VCaP (cell line): ENCODE results near the gene SLC15A1.

ENCODE experiments used
- H3K27ac ChIP-seq: fragments of 450-650 bp; 2 replicates; pipeline ENCODE4 v1.5.1; 2017
- TF ChIP-seq, protein P1 (sequence below): fragments of 450-650 bp; conservative IDR thresholded peaks from 2 replicates; pipeline ENCODE4 v1.5.1; 2017; ENCODE audit warnings: mild to moderate bottlenecking, moderate library complexity

Gene SLC15A1

DNA sequence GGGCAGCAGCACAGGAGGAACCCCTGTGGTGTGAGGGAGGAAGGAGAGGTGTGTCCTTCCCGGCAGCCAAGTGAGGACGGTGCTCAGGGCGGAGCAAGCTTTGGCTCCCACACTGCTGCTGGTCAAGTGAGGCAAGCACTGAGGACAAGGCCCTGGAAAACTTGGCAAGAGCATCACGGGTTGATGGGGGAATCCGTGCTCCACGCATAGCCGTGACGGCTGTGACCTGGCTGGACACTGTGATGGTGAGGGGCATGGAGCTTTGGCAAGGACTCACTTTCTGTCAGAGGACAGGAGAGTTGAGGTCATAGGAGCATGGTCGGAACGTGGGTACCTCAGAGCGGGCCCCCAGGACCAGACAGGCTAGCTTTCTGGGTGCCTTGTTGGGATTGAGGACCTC lies 29.0 kb upstream of the SLC15A1 start:
- no peak overlapping the region for H3K27ac ChIP-seq
- TF ChIP-seq, protein P1, sequence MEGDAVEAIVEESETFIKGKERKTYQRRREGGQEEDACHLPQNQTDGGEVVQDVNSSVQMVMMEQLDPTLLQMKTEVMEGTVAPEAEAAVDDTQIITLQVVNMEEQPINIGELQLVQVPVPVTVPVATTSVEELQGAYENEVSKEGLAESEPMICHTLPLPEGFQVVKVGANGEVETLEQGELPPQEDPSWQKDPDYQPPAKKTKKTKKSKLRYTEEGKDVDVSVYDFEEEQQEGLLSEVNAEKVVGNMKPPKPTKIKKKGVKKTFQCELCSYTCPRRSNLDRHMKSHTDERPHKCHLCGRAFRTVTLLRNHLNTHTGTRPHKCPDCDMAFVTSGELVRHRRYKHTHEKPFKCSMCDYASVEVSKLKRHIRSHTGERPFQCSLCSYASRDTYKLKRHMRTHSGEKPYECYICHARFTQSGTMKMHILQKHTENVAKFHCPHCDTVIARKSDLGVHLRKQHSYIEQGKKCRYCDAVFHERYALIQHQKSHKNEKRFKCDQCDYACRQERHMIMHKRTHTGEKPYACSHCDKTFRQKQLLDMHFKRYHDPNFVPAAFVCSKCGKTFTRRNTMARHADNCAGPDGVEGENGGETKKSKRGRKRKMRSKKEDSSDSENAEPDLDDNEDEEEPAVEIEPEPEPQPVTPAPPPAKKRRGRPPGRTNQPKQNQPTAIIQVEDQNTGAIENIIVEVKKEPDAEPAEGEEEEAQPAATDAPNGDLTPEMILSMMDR = no peak

- TF ChIP-seq, protein P1 = no peak
- H3K27ac ChIP-seq = no peak overlapping the region
Measured at GRCh38 chr13:98781045-98781444, 28.6 kb upstream of the SLC15A1 start.

DNA sequence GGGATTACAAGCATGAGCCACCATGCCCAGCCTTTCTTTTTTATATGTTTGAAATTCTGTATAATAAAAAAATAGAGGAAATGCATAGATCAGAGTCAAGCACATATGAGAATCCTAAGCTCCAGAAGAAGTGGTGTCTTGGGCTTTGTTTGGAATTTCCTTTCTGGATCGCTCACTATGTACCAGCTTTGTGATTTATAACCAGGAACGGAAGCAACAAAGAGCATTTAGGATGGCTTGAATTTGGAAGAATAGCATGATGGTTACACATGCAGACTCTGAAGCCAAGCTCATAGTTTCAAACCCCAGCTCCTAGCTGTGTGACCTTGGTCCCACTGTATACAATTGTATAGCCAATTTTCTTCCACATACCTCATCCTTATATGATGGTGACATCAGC lies 28.0 kb upstream of the SLC15A1 start:
- H3K27ac ChIP-seq = no peak overlapping the region
- TF ChIP-seq, protein P1 = no peak

DNA sequence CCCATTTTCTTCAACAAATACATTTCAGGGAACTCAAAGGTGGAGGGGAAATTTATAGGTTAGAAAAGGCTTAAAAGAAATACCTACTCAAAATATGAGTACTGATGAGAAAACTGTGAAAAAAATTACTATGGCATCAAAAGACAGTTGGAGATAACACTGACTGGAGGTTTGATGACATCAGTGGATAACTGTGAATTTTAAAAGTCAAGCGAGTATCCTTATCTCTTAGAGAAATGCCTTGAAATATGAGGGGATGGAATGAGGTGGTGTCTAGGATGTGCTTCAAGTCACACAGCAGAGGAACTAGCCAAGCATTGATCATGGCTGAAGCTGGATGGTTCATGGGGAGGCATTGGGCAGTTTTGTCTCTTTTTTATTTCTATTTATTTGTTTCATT lies 27.2 kb upstream of the SLC15A1 start:
- no peak overlapping the region for H3K27ac ChIP-seq
- TF ChIP-seq, protein P1 = no peak

DNA sequence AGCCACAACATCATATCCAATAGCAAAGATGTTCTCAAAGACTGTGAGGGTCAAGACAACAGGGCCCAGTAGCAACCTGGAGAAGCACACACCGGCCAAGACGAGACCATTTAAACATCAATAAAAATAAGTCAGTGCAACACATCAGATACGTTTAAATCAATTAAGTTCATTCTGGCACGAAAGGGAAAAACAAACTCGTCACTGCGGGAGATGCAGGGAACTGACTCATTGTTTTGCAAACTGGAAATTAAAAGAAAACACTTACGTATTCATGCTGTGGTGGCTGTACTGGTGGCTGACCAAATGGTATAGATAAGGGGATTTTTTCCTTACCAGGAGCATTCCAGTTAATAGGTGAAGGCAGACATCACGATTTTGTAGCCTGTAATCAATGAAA lies 26.3 kb upstream of the SLC15A1 start:
- TF ChIP-seq, protein P1 = no peak
- no peak overlapping the region for H3K27ac ChIP-seq

DNA sequence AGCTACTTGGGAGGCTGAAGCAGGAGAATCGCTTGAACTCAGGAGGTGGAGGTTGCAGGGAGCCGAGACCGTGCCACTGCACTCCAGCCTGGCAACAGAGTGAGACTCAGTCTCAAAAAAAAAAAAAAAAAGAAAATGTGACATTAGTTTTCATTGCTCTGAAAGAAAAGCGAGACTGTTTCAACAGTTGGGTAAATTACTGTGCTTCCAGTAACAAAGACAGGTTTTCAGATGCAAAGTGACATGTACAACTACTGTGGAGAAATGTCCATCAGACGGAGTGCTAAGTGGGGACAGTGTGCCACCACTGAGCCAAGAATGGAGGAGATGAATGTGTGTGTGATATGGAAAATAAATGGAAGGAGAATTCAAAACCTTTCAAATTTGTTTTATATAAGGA lies 24.2 kb upstream of the SLC15A1 start:
- no peak overlapping the region for H3K27ac ChIP-seq
- TF ChIP-seq, protein P1 = no peak

- TF ChIP-seq, protein P1 = no peak
- no peak overlapping the region for H3K27ac ChIP-seq
Measured at GRCh38 chr13:98775844-98776598, 23.5 kb upstream of the SLC15A1 start.
